ENCODE results near the gene PYGB.
A peak's percentile ranks its signal among the peaks of the same experiment; 100 is the strongest.

The PYGB gene

GRCh38 chr20:25214819-25215218 is 33.1 kb upstream of the PYGB start:
- H3K27ac ChIP-seq = no peak overlapping the region
- no peak for TF ChIP-seq CTCF (conservative IDR thresholded peaks at IDR 0.05; ENCODE audit: low read depth)
- DNase-seq (ENCODE audit: low spot score) = no peak
- CTCF ChIA-PET = no interaction called here
- POLR2A ChIA-PET (ENCODE audit: low non-redundant PET) = no interaction called here

GRCh38 chr20:25215521-25215920 is 32.4 kb upstream of the PYGB start:
- H3K27ac ChIP-seq = no peak overlapping the region
- ChIA-PET POLR2A (ENCODE audit: low non-redundant PET) (no interaction called here), CTCF (interaction anchor here (0.6 kb wide), 1 partner anchor 46 kb away, joined by 5 read pairs; no protein-coding TSS in a partner anchor)
- TF ChIP-seq CTCF (conservative IDR thresholded peaks at IDR 0.05; ENCODE audit: low read depth) = no peak
- no peak for DNase-seq (ENCODE audit: low spot score)

- ChIA-PET POLR2A (ENCODE audit: low non-redundant PET) (no interaction called here), CTCF (interaction anchor here (0.6 kb wide), 1 partner anchor 45 kb away, joined by 5 read pairs; no protein-coding TSS in a partner anchor)
- no peak for TF ChIP-seq CTCF (conservative IDR thresholded peaks at IDR 0.05; ENCODE audit: low read depth)
- no peak for DNase-seq (ENCODE audit: low spot score)
- peak overlapping the region; percentile 36 for H3K27ac ChIP-seq
Measured at GRCh38 chr20:25216199-25216945, 31.5 kb upstream of the PYGB start.

- peak overlapping the region; percentile 19; the same call in 1 of the 2 replicates for H3K27ac ChIP-seq
- POLR2A ChIA-PET (ENCODE audit: low non-redundant PET) = no interaction called here
- DNase-seq (ENCODE audit: low spot score) = no peak
- TF ChIP-seq CTCF (conservative IDR thresholded peaks at IDR 0.05; ENCODE audit: low read depth) = no peak
- CTCF ChIA-PET = no interaction called here
Measured at GRCh38 chr20:25217161-25218108, 30.4 kb upstream of the PYGB start.

- ChIA-PET POLR2A (ENCODE audit: low non-redundant PET) (no interaction called here), CTCF (no interaction called here)
- DNase-seq (ENCODE audit: low spot score) = no peak
- no peak for TF ChIP-seq CTCF (conservative IDR thresholded peaks at IDR 0.05; ENCODE audit: low read depth)
- peak overlapping the region; percentile 94 for H3K27ac ChIP-seq
Measured at GRCh38 chr20:25218109-25218486, 29.8 kb upstream of the PYGB start.

- CTCF ChIA-PET = no interaction called here
Measured at GRCh38 chr20:25218492-25218891, 29.4 kb upstream of the PYGB start.

More at GRCh38 chr20:25218492-25218891, 29.4 kb upstream of the PYGB start:
- POLR2A ChIA-PET (ENCODE audit: low non-redundant PET) = no interaction called here
- no peak for TF ChIP-seq CTCF (conservative IDR thresholded peaks at IDR 0.05; ENCODE audit: low read depth)
- DNase-seq (ENCODE audit: low spot score) = no peak
- H3K27ac ChIP-seq = peak overlapping the region; percentile 94
